GM18858 (cell line): ENCODE data around the gene TAAR9.

Experiments used
- ATAC-seq: cut with Tn5 transposase; IDR thresholded peaks from one replicate; pipeline ENCODE4 v1.9.1; 2021; ENCODE audit not compliant: unreplicated experiment

The TAAR9 gene

DNA sequence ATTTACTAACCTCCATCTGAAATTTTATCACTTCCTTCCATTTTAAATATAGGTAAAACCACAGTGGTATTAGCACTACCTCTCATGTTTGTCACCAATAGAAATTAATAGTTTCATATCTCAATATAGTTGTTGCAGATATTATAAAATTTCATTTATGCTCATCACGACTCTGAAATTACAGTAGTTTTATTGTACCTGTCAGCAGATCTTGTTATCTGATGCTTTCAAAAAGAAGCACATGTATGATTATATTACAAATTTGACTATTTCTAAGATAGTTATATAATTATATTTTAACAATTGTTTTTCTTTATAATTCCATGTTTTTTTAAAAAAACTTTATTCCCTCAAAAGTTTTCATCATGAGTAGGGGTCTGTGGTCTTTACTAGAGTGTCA lies 46.6 kb downstream of the TAAR9 start:
- ATAC-seq = no peak

DNA sequence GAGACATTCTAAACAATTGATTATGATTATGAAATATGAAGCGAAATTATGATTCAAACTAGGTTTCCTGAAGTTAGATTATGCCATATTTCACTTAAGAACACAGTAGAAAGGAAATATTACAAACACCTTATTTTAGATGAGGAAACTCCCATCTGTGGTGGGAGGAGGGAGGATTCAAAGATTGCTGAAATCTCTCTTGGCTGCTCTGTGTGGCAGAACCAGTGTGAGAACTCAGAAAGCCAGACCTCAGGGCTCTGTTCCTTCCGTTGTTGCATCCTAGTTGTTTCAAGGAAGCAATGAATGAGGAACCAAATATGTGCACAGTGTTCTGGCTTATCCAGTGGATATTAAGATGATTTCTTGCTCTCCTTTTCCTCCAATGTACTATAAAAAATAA lies 49.3 kb downstream of the TAAR9 start:
- no peak for ATAC-seq
